GM21723 (cell line): ENCODE data around the gene DOCK9.

Experiments used
- ATAC-seq: cut with Tn5 transposase; IDR thresholded peaks from one replicate; pipeline ENCODE4 v1.9.1; 2021; ENCODE audit warnings: mild to moderate bottlenecking, moderate library complexity; ENCODE audit not compliant: unreplicated experiment

Gene DOCK9

GRCh38 chr13:98950705-98951104 is 27.2 kb downstream of the DOCK9 start:
- no peak for ATAC-seq

GRCh38 chr13:98947925-98948324 is 29.9 kb downstream of the DOCK9 start:
- ATAC-seq: no peak

GRCh38 chr13:98945863-98946605 is 31.8 kb downstream of the DOCK9 start:
- no peak for ATAC-seq

- ATAC-seq: no peak
Observed at GRCh38 chr13:98944336-98944735, 33.5 kb downstream of the DOCK9 start.

- no peak for ATAC-seq
Observed at GRCh38 chr13:98942997-98943396, 34.9 kb downstream of the DOCK9 start.

GRCh38 chr13:98942485-98942884 is 35.4 kb downstream of the DOCK9 start:
- ATAC-seq: no peak

- no peak for ATAC-seq
Observed at GRCh38 chr13:98941536-98941935, 36.3 kb downstream of the DOCK9 start.

- ATAC-seq: no peak
Observed at GRCh38 chr13:98941126-98941525, 36.7 kb downstream of the DOCK9 start.

GRCh38 chr13:98940325-98941001 is 37.4 kb downstream of the DOCK9 start:
- ATAC-seq: no peak

- ATAC-seq: no peak
Observed at GRCh38 chr13:98939660-98940191, 38.1 kb downstream of the DOCK9 start.

- ATAC-seq: no peak
Observed at GRCh38 chr13:98938801-98939200, 39.1 kb downstream of the DOCK9 start.

- ATAC-seq: no peak
Observed at GRCh38 chr13:98937911-98938381, 39.9 kb downstream of the DOCK9 start.

- ATAC-seq: no peak
Observed at GRCh38 chr13:98934243-98934642, 43.6 kb downstream of the DOCK9 start.

- ATAC-seq: no peak
Observed at GRCh38 chr13:98930151-98930591, 47.7 kb downstream of the DOCK9 start.

GRCh38 chr13:98927951-98928927 is 49.6 kb downstream of the DOCK9 start:
- no peak for ATAC-seq

GRCh38 chr13:98925949-98926348 is 51.9 kb downstream of the DOCK9 start:
- ATAC-seq: no peak

GRCh38 chr13:98923641-98924397 is 54.0 kb downstream of the DOCK9 start:
- no peak for ATAC-seq

GRCh38 chr13:98922306-98922705 is 55.6 kb downstream of the DOCK9 start:
- no peak for ATAC-seq

GRCh38 chr13:98921786-98922185 is 56.1 kb downstream of the DOCK9 start:
- ATAC-seq: no peak

- ATAC-seq: no peak
Observed at GRCh38 chr13:98921015-98921580, 56.8 kb downstream of the DOCK9 start.
